Measurements from ENCODE around the gene MRGPRE.

DNA sequence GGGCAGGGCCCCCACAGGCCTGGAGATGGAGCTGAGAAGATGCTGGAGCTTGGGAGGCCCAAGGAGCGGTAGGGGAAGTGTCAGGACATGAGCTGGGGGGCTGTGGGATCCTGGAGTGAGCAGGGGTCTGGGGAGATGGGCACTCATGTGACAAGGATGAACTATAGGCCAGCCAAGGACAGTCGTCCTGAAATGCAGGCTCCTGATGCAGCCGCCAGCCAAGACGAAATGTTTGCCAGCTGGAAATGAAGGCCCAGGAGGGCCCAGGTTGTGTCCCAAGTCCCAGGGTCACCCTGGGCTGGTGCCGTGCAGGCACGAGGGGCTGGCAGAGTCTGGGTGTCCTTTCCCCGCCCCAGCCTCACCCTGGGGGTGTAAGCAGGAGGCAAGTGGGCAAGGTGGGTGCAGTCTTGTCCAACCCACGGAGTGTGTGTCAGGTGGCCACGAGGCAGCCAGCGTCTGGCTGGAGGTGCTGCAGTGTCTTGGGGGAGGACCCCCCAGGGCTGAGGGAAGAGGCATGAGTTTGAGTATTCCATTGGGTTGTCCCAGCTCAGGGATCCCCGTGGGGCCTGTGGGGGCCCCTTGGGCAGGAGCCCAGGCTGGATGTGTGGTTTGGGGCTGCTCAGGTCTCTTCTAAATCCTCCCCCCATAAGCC is 35.0 kb downstream of the MRGPRE start:
- TF ChIP-seq, protein P1, sequence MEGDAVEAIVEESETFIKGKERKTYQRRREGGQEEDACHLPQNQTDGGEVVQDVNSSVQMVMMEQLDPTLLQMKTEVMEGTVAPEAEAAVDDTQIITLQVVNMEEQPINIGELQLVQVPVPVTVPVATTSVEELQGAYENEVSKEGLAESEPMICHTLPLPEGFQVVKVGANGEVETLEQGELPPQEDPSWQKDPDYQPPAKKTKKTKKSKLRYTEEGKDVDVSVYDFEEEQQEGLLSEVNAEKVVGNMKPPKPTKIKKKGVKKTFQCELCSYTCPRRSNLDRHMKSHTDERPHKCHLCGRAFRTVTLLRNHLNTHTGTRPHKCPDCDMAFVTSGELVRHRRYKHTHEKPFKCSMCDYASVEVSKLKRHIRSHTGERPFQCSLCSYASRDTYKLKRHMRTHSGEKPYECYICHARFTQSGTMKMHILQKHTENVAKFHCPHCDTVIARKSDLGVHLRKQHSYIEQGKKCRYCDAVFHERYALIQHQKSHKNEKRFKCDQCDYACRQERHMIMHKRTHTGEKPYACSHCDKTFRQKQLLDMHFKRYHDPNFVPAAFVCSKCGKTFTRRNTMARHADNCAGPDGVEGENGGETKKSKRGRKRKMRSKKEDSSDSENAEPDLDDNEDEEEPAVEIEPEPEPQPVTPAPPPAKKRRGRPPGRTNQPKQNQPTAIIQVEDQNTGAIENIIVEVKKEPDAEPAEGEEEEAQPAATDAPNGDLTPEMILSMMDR (IDR thresholded peaks at IDR 0.05): no peak
- TF ChIP-seq POLR2A (IDR thresholded peaks at IDR 0.05) (no peak), POLR2AphosphoS5 (IDR thresholded peaks at IDR 0.05) (no peak), EP300 (IDR thresholded peaks at IDR 0.05) (no peak)

Measured in upper lobe of left lung (tissue), 4 donors.